Middle frontal gyrus (tissue), 1 donor: ENCODE data around the gene ALKBH7.

Experiments
- DNase-seq: peaks from one replicate; pipeline ENCODE4 v3.0.0-alpha.2; 2015; ENCODE audit warnings: low spot score; ENCODE audit errors: extremely low spot score

Gene ALKBH7

DNA sequence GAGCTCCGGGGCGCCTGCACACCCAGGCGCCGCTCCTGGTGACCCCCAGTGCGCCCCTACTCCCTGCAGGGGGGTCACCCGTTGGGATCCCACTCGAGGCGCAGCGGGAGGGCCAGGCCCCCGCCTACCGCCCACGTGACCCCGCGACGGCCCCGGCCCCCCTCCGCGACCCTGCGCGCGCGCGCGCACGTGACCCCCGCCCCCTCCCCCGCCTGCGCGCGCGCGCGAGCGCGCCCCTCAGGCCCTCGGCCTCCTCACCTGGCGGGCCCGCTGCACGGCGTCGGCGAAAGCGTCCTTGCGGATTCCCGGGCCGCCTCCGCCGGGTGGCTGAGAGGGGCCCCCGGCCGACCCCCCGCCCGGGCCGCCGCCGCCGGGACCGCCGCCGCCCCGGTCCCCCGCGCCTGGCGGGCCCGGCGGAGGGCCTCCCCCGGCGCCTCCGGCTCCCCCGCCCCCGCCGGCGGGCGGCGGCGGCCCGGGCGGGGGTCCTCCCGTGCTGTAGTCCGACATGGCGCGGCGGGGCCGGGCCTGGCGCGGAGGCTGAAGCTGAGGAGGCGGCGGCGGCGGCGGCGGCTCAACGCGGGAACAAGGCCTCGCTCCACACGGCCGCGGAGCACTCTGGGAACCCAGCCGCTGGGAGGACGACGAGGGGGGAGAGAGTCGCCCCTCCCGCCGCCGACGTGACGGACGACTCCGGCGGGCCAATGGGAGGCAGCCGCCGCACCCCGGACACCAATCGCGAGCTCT is 51.8 kb downstream of the ALKBH7 start, which contains the start of gene KHSRP:
TSS of gene KHSRP (minus strand) at position 617 of the 744 bp plus-strand sequence. CDS start at position 507, 110 bp downstream.
- no peak for DNase-seq
